ENCODE results near the gene ANAPC4. TPM values are rescaled to one million over a fixed set of nuclear protein-coding genes. Genes with fewer than 3 reads are reported as not detected.

The ANAPC4 gene
- total and polyA plus RNA-seq, 2 donors (not counting 3 experiments of a cell fraction or from before 2014, with no cell fraction given): 7.6 to 32.1 TPM

DNA sequence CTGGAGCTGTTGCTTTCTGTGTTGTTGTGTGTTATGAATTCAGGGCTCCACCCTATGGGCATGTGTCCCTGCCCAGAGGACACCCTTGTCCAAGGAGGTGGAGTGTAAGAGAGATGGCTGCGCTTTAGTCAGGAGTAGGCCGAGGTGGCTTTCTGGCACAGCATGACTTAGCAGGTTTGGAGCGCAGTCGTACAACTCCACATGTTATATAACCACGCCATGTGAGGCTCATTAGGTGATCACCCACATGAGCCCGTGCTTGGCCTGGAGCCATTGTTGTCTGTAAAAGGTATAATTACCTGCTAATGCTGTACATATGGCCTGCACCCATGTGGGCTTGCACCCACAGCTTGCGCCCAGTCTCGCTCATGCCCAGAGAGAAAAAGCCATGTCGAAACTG lies 15.8 kb upstream of the ANAPC4 start:
- no peak for DNase-seq (ENCODE audit: low read depth, low spot score)
- H2AFZ ChIP-seq (ENCODE audit: low read depth, low read length): no peak overlapping the region
- dilution Hi-C loops (cut with MboI; ENCODE audit: extremely low pct_ligation_motif_present, low sequenced_read_pairs) (no loop called here), intact Hi-C loops (cut with micrococcal nuclease) (loop anchor here (10.0 kb wide), 1 partner anchor 876 kb away; no protein-coding TSS in a partner anchor)
- BruUV-seq (replicated peaks): no TSS peak
- TF ChIP-seq GATA2 (IDR thresholded peaks at IDR 0.05; ENCODE audit: insufficient read depth, insufficient read length, low read depth, low read length) (no peak), POLR2AphosphoS5 (IDR thresholded peaks at IDR 0.05; ENCODE audit: insufficient read depth, low read depth, low read length) (no peak), JUN (IDR thresholded peaks at IDR 0.05; ENCODE audit: borderline replicate concordance, insufficient read depth, insufficient read length, low read depth) (no peak), EZH2 (IDR thresholded peaks at IDR 0.05; ENCODE audit: borderline replicate concordance, low read depth, low read length, severe bottlenecking) (no peak), MYC (IDR thresholded peaks at IDR 0.05; ENCODE audit: low read depth, low read length) (no peak), POLR2A (IDR thresholded peaks at IDR 0.05; ENCODE audit: low read depth, low read length) (no peak)
- TF ChIP-seq, protein P1, sequence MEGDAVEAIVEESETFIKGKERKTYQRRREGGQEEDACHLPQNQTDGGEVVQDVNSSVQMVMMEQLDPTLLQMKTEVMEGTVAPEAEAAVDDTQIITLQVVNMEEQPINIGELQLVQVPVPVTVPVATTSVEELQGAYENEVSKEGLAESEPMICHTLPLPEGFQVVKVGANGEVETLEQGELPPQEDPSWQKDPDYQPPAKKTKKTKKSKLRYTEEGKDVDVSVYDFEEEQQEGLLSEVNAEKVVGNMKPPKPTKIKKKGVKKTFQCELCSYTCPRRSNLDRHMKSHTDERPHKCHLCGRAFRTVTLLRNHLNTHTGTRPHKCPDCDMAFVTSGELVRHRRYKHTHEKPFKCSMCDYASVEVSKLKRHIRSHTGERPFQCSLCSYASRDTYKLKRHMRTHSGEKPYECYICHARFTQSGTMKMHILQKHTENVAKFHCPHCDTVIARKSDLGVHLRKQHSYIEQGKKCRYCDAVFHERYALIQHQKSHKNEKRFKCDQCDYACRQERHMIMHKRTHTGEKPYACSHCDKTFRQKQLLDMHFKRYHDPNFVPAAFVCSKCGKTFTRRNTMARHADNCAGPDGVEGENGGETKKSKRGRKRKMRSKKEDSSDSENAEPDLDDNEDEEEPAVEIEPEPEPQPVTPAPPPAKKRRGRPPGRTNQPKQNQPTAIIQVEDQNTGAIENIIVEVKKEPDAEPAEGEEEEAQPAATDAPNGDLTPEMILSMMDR (IDR thresholded peaks at IDR 0.05; ENCODE audit: extremely low read depth in 1 of 2, insufficient read depth in 1 of 2, low read depth in 1 of 2, low read length in 2 of 2): no peak
- TF ChIP-seq, protein P2, sequence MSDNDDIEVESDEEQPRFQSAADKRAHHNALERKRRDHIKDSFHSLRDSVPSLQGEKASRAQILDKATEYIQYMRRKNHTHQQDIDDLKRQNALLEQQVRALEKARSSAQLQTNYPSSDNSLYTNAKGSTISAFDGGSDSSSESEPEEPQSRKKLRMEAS (IDR thresholded peaks at IDR 0.05; ENCODE audit: insufficient read depth, insufficient read length): no peak
- no peak overlapping the region for H3K4me2 ChIP-seq (ENCODE audit: insufficient read depth, low read length)
- CTCF ChIA-PET: no interaction called here
- no peaks in the 10 kb centered on the region for H3K79me2 ChIP-seq (ENCODE audit: control insufficient read depth, insufficient read depth, low read length)
- no peaks in the 10 kb centered on the region for H3K4me1 ChIP-seq (ENCODE audit: control insufficient read depth, extremely low read depth, insufficient read depth, low read length)
- H3K9me3 ChIP-seq (replicated peaks; ENCODE audit: control insufficient read depth, insufficient read depth, low read length): no peaks in the 10 kb centered on the region
- no peak overlapping the region for H3K4me3 ChIP-seq (replicated peaks in 1 of 3; ENCODE audit: insufficient read depth in 1 of 3, low read depth in 1 of 3, low read length in 3 of 3)
- no peaks in the 10 kb centered on the region for H3K9me1 ChIP-seq (replicated peaks; ENCODE audit: control insufficient read depth, extremely low read depth, insufficient read depth, low read length)
- no peaks in the 10 kb centered on the region for H3K27me3 ChIP-seq (ENCODE audit: control insufficient read depth in 2 of 2, insufficient read depth in 2 of 2, low read length in 2 of 2)
- H3K36me3 ChIP-seq (ENCODE audit: control insufficient read depth in 2 of 2, extremely low read depth in 1 of 2, insufficient read depth in 2 of 2, low read length in 2 of 2): no peaks in the 10 kb centered on the region
- POLR2A ChIA-PET: no interaction called here
- H3K27ac ChIP-seq (ENCODE audit: insufficient read depth, low read depth, low read length): no peak overlapping the region
- no peaks in the 10 kb centered on the region for H4K20me1 ChIP-seq (replicated peaks; ENCODE audit: control insufficient read depth, extremely low read depth, insufficient read depth, low read length)
- FAIRE-seq: no peak
- no peak overlapping the region for H3K9ac ChIP-seq (replicated peaks; ENCODE audit: extremely low read depth, insufficient read depth, low read length)

All from endothelial cell of umbilical vein (primary cell).